ENCODE data around the gene HAUS8.

HAUS8 gene

GRCh38 chr19:17004386-17004785, 70.9 kb downstream of the HAUS8 start:
- Histone ChIP-seq H3K4me1 (ENCODE audit: control insufficient read depth, low read depth, low read length) (peaks cover 4% of the 10 kb centered on the region), H3K9ac (ENCODE audit: low read length) (no peak overlapping the region), H3K27ac (ENCODE audit: low read length) (no peak overlapping the region), H3K36me3 (ENCODE audit: control insufficient read depth, low read depth, low read length) (no peaks in the 10 kb centered on the region), H3K4me3 (ENCODE audit: low read length) (no peak overlapping the region), H3K9me3 (ENCODE audit: control insufficient read depth, low read depth, low read length) (no peaks in the 10 kb centered on the region), H3K27me3 (ENCODE audit: control insufficient read depth, insufficient read depth, low read length) (no peaks in the 10 kb centered on the region)

GRCh38 chr19:17002455-17002854, 72.8 kb downstream of the HAUS8 start:
- Histone ChIP-seq H3K4me1 (ENCODE audit: control insufficient read depth, low read depth, low read length) (peaks cover 4% of the 10 kb centered on the region), H3K36me3 (ENCODE audit: control insufficient read depth, low read depth, low read length) (no peaks in the 10 kb centered on the region), H3K27ac (ENCODE audit: low read length) (no peak overlapping the region), H3K4me3 (ENCODE audit: low read length) (no peak overlapping the region), H3K9me3 (ENCODE audit: control insufficient read depth, low read depth, low read length) (no peaks in the 10 kb centered on the region), H3K27me3 (ENCODE audit: control insufficient read depth, insufficient read depth, low read length) (no peaks in the 10 kb centered on the region), H3K9ac (ENCODE audit: low read length) (no peak overlapping the region)

GRCh38 chr19:17001603-17002183, 73.6 kb downstream of the HAUS8 start:
- Histone ChIP-seq H3K27me3 (ENCODE audit: control insufficient read depth, insufficient read depth, low read length) (no peaks in the 10 kb centered on the region), H3K27ac (ENCODE audit: low read length) (no peak overlapping the region), H3K9ac (ENCODE audit: low read length) (no peak overlapping the region), H3K4me3 (ENCODE audit: low read length) (no peak overlapping the region), H3K36me3 (ENCODE audit: control insufficient read depth, low read depth, low read length) (no peaks in the 10 kb centered on the region), H3K9me3 (ENCODE audit: control insufficient read depth, low read depth, low read length) (no peaks in the 10 kb centered on the region), H3K4me1 (ENCODE audit: control insufficient read depth, low read depth, low read length) (peaks cover 4% of the 10 kb centered on the region)
